GM12891 (cell line): Measurements from ENCODE around the gene CHI3L1.

ENCODE experiments used
- DNase-seq: peaks from one replicate; pipeline ENCODE4 v3.0.0; 2011; ENCODE audit warnings: low spot score; ENCODE audit not compliant: insufficient read length
- FAIRE-seq: peaks from 2 replicates; lab custom pipeline; 2011; peaks lifted over from hg19 to GRCh38; lab: Jason Lieb, UNC
- PAX5 ChIP-seq: IDR thresholded peaks from 2 replicates; pipeline ENCODE4 v1.6.1; 2011; ENCODE audit warnings: low read length, moderate library complexity, mild to moderate bottlenecking; ENCODE audit not compliant: insufficient read depth, severe bottlenecking
- POLR2A ChIP-seq: IDR thresholded peaks from 2 replicates; pipeline ENCODE4 v1.6.1; 2011; ENCODE audit warnings: low read depth, low read length, control low read depth
- POLR2AphosphoS5 ChIP-seq: IDR thresholded peaks from 2 replicates; pipeline ENCODE4 v1.6.1; 2011; ENCODE audit warnings: low read depth, low read length, control low read depth
- POU2F2 ChIP-seq: IDR thresholded peaks from 2 replicates; pipeline ENCODE4 v1.6.1; 2011; ENCODE audit warnings: low read depth, mild to moderate bottlenecking, control low read depth, low read length, moderate library complexity
- SPI1 ChIP-seq: IDR thresholded peaks from 2 replicates; pipeline ENCODE4 v1.6.1; 2011; ENCODE audit warnings: low read depth, low read length, control low read depth
- TAF1 ChIP-seq: IDR thresholded peaks from 2 replicates; pipeline ENCODE4 v1.6.1; 2011; ENCODE audit warnings: low read depth, low read length, control low read depth

The CHI3L1 gene

GRCh38 chr1:203175237-203175826 is 11.2 kb downstream of the CHI3L1 start, which contains the start of gene MYBPH:
Gene MYBPH, minus strand, starts transcription at chr1:203175826. Its CDS starts 71 bp downstream, at chr1:203175755.
- DNase-seq: no peak
- FAIRE-seq: no peak
- TF ChIP-seq PAX5 (no peak), POU2F2 (no peak), POLR2AphosphoS5 (no peak), TAF1 (no peak), POLR2A (no peak), SPI1 (no peak)

DNA sequence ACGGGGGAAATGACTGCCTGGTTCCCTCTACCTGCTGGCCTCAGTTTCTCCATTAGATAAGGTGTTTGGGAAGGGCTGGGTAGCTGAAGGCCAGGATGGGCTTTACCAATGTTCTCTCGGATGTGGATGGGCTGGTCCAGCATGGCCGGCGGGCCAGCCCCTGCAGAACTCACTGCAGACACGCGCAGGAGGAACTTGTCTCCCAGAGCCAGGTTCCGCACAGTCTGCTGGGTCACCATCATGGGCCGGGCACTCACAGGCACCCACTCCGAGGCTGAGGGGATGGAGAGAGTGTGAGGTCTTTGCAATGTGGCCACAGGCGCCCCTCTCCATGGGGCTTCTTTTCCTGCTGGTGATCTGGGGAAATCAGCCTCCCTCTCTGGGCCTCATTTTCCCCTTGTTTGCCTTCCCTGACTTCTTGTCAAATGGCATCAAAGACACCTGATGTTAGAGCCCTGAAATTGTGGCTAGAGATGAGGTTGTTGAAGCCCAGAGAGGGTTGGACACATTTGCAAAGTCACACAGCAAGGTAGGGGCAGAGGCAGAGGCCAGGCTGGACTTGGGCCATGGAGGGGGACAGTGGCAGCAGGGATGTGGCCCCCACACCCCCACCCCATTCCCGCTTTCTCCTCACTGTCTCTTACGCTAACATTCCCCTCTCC is 12.0 kb downstream of the CHI3L1 start:
- FAIRE-seq (no peak), DNase-seq (no peak)
- no peak for TF ChIP-seq SPI1
- no peak for TF ChIP-seq TAF1
- no peak for TF ChIP-seq POLR2AphosphoS5
- no peak for TF ChIP-seq POU2F2
- no peak for TF ChIP-seq PAX5
- TF ChIP-seq POLR2A: no peak

GRCh38 chr1:203173566-203173965 is 12.9 kb downstream of the CHI3L1 start:
- TF ChIP-seq POLR2A: no peak
- TF ChIP-seq TAF1: no peak
- no peak for TF ChIP-seq SPI1
- TF ChIP-seq POU2F2: peak; percentile 13; the same call in 1 of the 2 replicates
- peak; percentile 55 for DNase-seq
- peak; percentile 77 for FAIRE-seq

- TF ChIP-seq SPI1 (no peak), TAF1 (no peak), POLR2AphosphoS5 (no peak), POLR2A (no peak), POU2F2 (no peak)
- DNase-seq (no peak), FAIRE-seq (no peak)
Measured at GRCh38 chr1:203173011-203173555, 13.4 kb downstream of the CHI3L1 start.

- DNase-seq (peak; percentile 84), FAIRE-seq (peak; percentile 85)
- TF ChIP-seq TAF1 (no peak), PAX5 (no peak), POLR2AphosphoS5 (no peak), POLR2A (no peak), SPI1 (no peak), POU2F2 (no peak)
Measured at GRCh38 chr1:203172184-203173010, 14.1 kb downstream of the CHI3L1 start.

DNA sequence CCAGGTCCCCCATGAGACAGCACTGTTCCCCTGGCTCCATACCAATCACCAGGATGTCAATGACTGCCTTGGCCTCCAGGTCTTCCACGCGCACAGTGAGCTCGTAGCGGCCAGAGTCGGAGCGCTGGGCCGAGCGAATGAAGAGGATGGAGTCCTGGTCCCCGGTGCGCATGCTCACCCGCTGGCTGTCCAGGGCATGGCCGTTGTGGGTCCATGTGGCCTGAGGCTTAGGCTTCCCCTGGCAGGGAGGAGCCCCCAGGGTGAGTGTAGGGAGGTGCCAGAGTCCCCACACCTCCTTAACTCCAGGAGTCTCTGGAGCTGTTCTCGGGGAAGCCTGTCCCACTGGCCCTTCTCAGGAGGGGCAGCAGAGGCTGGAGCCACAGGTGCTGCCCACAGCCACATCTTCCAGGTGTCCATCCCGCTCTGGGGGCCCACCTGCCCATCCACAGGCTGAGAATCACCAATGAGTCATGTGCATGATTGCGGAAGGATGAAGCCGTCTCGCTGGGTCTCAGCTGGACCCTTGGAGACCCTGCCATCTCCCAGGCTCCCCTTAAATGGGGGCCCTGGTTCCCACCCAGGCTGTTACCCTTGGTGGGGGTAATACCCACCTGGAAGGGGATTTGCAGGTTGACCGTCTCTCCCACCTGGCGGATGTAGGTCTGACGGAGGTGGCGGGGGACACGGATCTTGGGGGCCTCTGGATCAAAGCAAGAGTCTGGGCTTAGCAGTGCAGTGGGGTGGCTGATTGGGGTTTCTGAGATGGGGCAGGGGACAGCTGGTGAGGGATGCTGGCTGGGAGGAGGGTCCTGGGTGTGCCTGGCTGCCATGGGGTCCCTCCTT is 14.9 kb downstream of the CHI3L1 start:
- no peak for TF ChIP-seq PAX5
- TF ChIP-seq SPI1: no peak
- no peak for TF ChIP-seq POLR2A
- TF ChIP-seq POLR2AphosphoS5: no peak
- no peak for TF ChIP-seq POU2F2
- no peak for TF ChIP-seq TAF1
- DNase-seq (no peak), FAIRE-seq (no peak)

GRCh38 chr1:203170625-203171330 is 15.7 kb downstream of the CHI3L1 start:
- FAIRE-seq (no peak), DNase-seq (no peak)
- TF ChIP-seq TAF1 (no peak), SPI1 (no peak), PAX5 (no peak), POU2F2 (no peak), POLR2AphosphoS5 (no peak)

DNA sequence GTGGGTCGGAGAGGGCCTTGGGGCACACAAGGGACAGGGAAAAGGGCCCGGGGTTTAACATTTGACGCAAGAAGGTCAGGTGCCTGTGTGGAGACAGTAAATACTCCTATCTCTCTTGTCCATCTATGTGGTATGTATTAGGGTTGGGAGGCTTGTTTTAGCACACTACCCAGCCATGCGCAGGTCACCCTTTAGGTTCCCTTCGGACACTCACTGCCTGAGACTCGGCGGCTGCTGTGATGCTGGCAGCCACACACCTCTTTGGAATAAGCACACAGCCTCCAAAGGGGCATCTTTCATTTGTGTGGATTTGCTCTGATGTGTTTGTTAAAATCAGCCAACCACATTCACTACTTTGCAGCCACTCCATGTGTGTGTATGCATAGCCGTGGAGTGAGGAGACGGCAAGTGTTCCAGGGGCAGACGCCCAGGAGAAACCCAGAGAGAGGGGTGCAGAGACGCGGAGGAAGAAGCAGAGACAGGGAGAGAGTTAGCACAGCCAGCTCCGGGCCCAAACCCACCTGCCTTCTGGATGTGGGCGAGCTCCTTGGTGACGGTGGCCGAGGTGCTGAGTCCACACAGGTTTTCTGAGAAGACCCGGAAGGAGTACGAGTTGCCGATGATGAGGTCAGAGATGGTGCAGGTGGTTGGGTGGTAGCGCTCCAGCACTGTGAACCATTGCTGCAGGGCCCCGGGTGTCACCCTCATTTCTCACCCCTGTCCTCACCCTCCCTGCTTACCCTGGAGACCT is 16.6 kb downstream of the CHI3L1 start:
- FAIRE-seq (no peak), DNase-seq (no peak)
- TF ChIP-seq POLR2AphosphoS5: no peak
- TF ChIP-seq POLR2A: no peak
- no peak for TF ChIP-seq POU2F2
- TF ChIP-seq TAF1: no peak
- TF ChIP-seq PAX5: no peak
- TF ChIP-seq SPI1: no peak
